Activated T-cell treated with anti-CD3 and anti-CD28 coated beads, Interleukin-2, amount 50 U/mL, for 24 hours (primary cell): ENCODE results near the gene EPHB1.
"Not testable (repeated sequence)": the region's sequence is repeated elsewhere in the genome, so short reads cannot be mapped to it uniquely, and the experiment has no call there.

Experiments used
- DNase-seq: peaks from one replicate; pipeline ENCODE4 v3.0.0-alpha.2; 2020
- H3K27ac Mint-ChIP-seq: 2 replicates; pipeline ENCODE4 v1.8.0; 2020; ENCODE audit warnings: mild to moderate bottlenecking, mixed read lengths
- H3K27me3 Mint-ChIP-seq: 2 replicates; pipeline ENCODE4 v1.8.0; 2020; ENCODE audit warnings: mixed read lengths
- H3K36me3 Mint-ChIP-seq: 2 replicates; pipeline ENCODE4 v1.8.0; 2020; ENCODE audit warnings: low read depth, mixed read lengths
- H3K4me1 Mint-ChIP-seq: 2 replicates; pipeline ENCODE4 v1.8.0; 2020; ENCODE audit warnings: low read depth, mixed read lengths
- H3K4me3 Mint-ChIP-seq: 2 replicates; pipeline ENCODE4 v1.8.0; 2020; ENCODE audit warnings: mild to moderate bottlenecking, moderate library complexity, mixed read lengths
- H3K9me3 Mint-ChIP-seq: 2 replicates; pipeline ENCODE4 v1.8.0; 2020; ENCODE audit warnings: mixed read lengths

Gene EPHB1

DNA sequence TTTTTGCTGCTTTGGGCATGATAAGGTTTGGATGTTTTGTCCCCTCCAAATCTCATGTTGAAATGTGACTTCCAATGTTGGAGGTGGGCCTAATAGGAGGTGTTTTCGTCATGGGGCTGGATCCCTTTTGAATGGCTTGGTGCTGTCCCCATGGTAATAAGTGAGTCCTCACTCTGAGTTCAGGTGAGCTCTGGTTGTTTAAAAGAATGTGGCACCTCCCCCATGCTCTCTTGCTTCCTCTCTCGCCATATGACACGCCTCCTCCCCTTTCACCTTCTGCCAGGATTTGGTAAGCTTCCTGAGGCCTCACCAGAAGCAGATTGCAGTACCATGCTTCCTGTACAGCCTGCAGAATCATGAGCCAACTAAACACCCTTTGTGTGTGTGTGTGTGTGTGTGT is 255.5 kb downstream of the EPHB1 start:
- DNase-seq: no peak
- H3K27ac Mint-ChIP-seq: no peak overlapping the region
- H3K4me1 Mint-ChIP-seq: no peaks in the 10 kb centered on the region
- H3K9me3 Mint-ChIP-seq: no peaks in the 10 kb centered on the region
- no peaks in the 10 kb centered on the region for H3K27me3 Mint-ChIP-seq
- H3K36me3 Mint-ChIP-seq: no peaks in the 10 kb centered on the region
- no peak overlapping the region for H3K4me3 Mint-ChIP-seq

DNA sequence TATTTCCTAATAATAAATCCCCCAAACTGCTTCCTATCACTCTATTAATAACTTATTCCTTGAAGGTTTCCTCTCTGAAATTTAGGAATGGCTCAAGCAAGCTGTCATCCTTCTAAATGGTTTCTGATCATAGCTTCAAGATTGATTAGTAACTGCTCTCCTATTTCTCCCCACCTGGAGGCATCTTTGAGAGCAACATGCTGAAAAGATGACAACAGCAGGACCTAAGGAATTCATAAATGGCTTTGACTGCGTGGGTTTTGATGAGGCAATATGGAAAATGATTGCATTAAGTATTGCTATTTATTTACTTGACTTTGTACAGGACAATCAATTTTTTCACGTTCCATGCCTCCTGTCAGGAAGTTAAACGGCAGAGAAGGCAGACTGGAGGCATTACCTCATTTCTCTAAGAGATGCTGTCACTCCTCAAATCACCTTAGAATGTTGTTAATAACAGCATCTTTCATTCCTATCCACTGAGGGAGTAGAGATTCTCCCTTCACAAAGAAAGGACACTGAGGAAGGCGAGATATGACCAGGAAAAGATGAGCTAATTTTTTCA is 256.4 kb downstream of the EPHB1 start:
- Mint-ChIP-seq H3K36me3 (no peaks in the 10 kb centered on the region), H3K4me1 (no peaks in the 10 kb centered on the region), H3K27ac (no peak overlapping the region), H3K27me3 (no peaks in the 10 kb centered on the region), H3K4me3 (no peak overlapping the region), H3K9me3 (no peaks in the 10 kb centered on the region)
- no peak for DNase-seq

DNA sequence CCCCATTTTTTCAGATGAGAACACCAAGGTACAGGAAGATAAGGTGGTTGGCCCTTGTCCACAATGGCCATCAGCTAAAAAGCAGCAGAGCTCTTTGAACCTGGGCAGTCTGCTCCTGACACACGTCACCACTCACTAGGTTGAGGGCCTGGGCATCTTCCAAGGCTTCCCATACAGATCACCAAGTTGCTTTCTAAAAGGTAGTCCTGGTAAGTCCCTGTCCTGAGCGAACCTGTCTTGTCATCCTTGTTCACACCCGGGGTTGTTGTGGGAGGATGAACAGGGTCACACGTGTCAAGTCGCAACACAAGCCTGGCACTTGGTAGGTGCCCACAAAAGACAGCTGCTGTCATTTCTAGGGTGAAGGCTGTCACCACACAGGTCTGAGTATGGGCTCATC is 260.4 kb downstream of the EPHB1 start:
- Mint-ChIP-seq H3K9me3 (no peaks in the 10 kb centered on the region), H3K4me1 (no peaks in the 10 kb centered on the region), H3K27ac (no peak overlapping the region), H3K4me3 (no peak overlapping the region), H3K27me3 (no peaks in the 10 kb centered on the region), H3K36me3 (no peaks in the 10 kb centered on the region)
- DNase-seq: no peak

DNA sequence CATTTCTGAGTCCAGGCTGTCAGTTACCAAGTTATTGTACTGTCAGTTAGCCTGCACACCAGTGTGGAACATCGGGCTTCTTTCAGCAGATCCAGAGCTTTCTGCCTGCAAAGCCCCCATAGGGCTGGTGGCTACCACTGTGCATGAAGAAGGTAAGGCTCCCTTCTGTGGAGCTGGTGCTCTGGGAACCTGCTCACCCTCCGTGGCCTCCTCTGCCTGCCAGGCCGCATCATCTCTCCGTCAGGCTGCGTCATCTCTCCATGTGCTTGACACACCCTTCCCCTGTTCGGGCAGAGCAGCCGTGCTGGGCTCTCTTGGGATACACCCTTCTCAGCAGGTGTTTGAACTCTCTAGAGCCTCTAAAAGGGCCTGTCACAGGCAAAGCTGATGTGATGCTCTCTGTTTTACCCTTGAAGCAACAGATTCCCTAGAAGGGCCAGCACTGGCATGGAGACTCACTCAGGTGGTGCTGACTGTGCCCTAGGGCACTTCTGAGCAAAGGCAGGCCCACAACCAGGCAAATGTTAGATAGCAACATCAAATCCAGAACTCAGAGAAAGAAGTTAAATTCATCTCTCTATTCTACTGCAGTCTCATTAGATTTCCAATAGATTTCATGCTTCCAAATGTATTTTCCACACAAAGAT is 261.1 kb downstream of the EPHB1 start:
- Mint-ChIP-seq H3K27ac (no peak overlapping the region), H3K4me1 (no peaks in the 10 kb centered on the region), H3K4me3 (no peak overlapping the region), H3K9me3 (no peaks in the 10 kb centered on the region), H3K36me3 (no peaks in the 10 kb centered on the region), H3K27me3 (no peaks in the 10 kb centered on the region)
- DNase-seq: no peak

DNA sequence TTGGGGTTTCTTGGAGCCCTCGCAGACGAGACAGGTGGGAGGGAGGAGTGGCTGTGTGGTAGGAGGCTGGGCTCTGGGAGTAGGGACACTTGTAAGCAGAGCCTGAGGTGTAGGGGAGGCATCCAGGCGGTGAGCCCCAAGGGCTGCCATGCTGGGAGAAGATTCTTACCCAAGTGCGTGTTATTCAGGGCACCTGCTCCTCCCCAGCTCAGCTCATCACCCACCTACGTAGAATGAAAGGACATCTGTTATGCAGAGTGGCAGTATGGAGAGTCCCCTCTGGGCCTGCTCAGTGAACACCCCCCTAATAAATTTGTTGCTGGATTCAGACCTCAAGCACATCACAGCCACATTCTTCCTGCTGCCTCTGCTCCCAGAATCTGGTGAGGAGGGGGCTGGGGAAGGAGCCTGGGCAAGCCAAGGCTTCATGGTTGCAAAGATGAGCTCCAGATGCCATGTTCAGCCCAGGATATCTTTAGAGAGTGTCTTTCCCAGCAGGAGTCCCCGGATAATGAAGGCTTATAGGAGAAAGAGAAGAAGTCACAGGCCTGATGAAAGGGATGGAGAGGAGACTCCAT is 261.8 kb downstream of the EPHB1 start:
- Mint-ChIP-seq H3K36me3 (no peaks in the 10 kb centered on the region), H3K27ac (no peak overlapping the region), H3K27me3 (no peaks in the 10 kb centered on the region), H3K4me3 (no peak overlapping the region), H3K9me3 (no peaks in the 10 kb centered on the region), H3K4me1 (no peaks in the 10 kb centered on the region)
- no peak for DNase-seq

- DNase-seq: no peak
- H3K27me3 Mint-ChIP-seq: no peaks in the 10 kb centered on the region
- no peak overlapping the region for H3K4me3 Mint-ChIP-seq
- H3K36me3 Mint-ChIP-seq: no peaks in the 10 kb centered on the region
- H3K9me3 Mint-ChIP-seq: peaks cover 3% of the 10 kb centered on the region
- H3K27ac Mint-ChIP-seq: no peak overlapping the region
- H3K4me1 Mint-ChIP-seq: no peaks in the 10 kb centered on the region
Observed at GRCh38 chr3:135057996-135058395, 262.9 kb downstream of the EPHB1 start.

DNA sequence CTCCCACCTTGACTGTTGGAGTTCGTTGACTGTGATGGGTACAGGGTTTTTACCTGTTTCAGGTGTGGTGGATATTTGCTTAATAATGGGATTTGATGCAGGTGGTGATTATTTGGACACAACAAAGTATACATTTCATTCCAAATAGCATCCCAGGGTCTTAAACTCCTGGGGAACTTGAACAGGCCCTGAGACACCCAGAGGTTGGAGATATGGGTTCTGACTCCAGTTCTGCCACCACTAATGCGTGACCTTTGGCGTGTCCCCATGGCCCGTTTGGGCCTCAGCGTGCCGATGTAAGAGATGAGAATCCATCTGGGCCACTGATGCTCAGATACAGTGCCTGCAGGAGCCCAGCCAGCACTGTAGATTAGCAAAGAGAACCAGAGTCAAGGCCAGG is 264.5 kb downstream of the EPHB1 start:
- no peaks in the 10 kb centered on the region for H3K27me3 Mint-ChIP-seq
- H3K27ac Mint-ChIP-seq: no peak overlapping the region
- H3K4me1 Mint-ChIP-seq: no peaks in the 10 kb centered on the region
- DNase-seq: no peak
- H3K4me3 Mint-ChIP-seq: no peak overlapping the region
- H3K36me3 Mint-ChIP-seq: no peaks in the 10 kb centered on the region
- H3K9me3 Mint-ChIP-seq: peaks cover 6% of the 10 kb centered on the region

DNA sequence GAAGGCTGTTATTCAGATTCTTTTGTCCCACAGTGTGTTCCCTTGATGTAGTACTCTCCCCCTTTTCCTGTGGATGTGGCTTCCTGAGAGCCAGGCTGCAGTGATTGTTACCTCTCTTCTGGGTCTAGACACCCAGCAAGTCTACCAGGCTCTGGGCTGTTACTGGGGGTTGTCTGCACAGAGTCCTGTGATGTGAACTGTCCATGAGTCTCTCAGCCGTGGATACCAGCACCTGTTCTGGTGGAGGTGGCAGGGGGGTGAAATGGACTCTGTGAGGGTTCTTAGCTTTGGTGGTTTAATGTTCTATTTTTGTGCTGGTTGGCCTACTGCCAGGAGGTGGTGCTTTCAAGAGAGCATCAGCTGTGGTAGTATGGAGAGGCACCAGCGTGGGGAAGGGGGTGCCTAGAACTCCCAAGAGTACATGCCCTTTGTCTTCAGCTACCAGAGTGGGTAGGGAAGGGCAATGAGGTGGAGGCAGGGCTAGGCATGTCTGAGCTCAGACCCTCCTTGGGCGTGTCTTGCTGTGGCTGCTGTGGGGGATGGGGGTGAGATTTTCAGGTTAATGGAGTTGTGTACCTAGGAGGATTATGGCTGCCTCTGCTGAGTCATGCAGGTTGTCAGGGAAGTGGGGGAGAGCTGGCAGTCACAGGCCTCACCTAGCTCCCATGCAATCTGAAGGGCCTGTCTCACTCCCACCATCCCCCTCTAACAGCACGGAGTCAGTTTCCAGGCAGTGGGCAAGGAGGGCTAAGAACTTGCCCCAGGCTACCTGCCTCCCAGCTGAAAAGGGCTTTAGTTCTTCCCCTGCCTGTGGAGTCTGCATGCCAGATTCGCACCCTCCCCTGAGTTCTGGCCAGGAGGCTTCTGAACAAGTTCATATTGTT is 272.0 kb downstream of the EPHB1 start:
- not testable (repeated sequence) for H3K9me3 Mint-ChIP-seq, DNase-seq, H3K4me1 Mint-ChIP-seq, H3K27ac Mint-ChIP-seq, H3K36me3 Mint-ChIP-seq, H3K4me3 Mint-ChIP-seq, H3K27me3 Mint-ChIP-seq

GRCh38 chr3:135068011-135068410 is 273.0 kb downstream of the EPHB1 start:
- H3K27ac Mint-ChIP-seq: no peak overlapping the region
- H3K36me3 Mint-ChIP-seq: no peaks in the 10 kb centered on the region
- no peak for DNase-seq
- no peak overlapping the region for H3K4me3 Mint-ChIP-seq
- H3K9me3 Mint-ChIP-seq: peaks cover 8% of the 10 kb centered on the region
- H3K4me1 Mint-ChIP-seq: no peaks in the 10 kb centered on the region
- H3K27me3 Mint-ChIP-seq: peaks cover 8% of the 10 kb centered on the region

- H3K27me3 Mint-ChIP-seq: peaks cover 8% of the 10 kb centered on the region
- no peak overlapping the region for H3K4me3 Mint-ChIP-seq
- H3K4me1 Mint-ChIP-seq: no peaks in the 10 kb centered on the region
- no peak overlapping the region for H3K27ac Mint-ChIP-seq
- no peak for DNase-seq
- H3K36me3 Mint-ChIP-seq: no peaks in the 10 kb centered on the region
- peaks cover 5% of the 10 kb centered on the region for H3K9me3 Mint-ChIP-seq
Observed at GRCh38 chr3:135069406-135069805, 274.3 kb downstream of the EPHB1 start.

GRCh38 chr3:135071483-135071882 is 276.4 kb downstream of the EPHB1 start:
- Mint-ChIP-seq H3K4me1 (no peaks in the 10 kb centered on the region), H3K27ac (no peak overlapping the region)
- DNase-seq: no peak

DNA sequence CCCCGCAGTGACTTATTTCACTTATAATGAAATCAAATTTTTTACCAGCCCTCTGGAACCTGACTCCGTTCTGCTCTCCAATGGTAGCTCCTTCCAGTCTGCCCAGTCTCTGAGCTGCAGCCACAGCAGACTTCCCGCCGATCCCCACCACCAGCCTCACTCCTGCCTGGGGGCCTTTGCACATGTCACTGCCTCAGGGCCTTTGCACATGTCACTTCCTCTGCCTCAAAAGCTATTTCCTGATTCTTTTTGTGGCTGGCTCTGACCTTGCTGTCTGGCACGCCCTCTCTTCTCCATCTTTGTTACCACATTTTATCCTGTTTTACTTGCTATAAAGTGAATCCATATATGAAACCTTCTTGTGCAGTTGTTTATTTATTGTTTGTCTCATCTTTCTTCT is 277.4 kb downstream of the EPHB1 start:
- Mint-ChIP-seq H3K9me3 (peaks cover 5% of the 10 kb centered on the region), H3K36me3 (no peaks in the 10 kb centered on the region), H3K27ac (no peak overlapping the region), H3K27me3 (peaks cover 8% of the 10 kb centered on the region), H3K4me1 (no peaks in the 10 kb centered on the region), H3K4me3 (no peak overlapping the region)
- DNase-seq: no peak

More at GRCh38 chr3:135071483-135071882, 276.4 kb downstream of the EPHB1 start:
- H3K36me3 Mint-ChIP-seq: no peaks in the 10 kb centered on the region
- peaks cover 5% of the 10 kb centered on the region for H3K9me3 Mint-ChIP-seq
- peaks cover 8% of the 10 kb centered on the region for H3K27me3 Mint-ChIP-seq
- no peak overlapping the region for H3K4me3 Mint-ChIP-seq

DNA sequence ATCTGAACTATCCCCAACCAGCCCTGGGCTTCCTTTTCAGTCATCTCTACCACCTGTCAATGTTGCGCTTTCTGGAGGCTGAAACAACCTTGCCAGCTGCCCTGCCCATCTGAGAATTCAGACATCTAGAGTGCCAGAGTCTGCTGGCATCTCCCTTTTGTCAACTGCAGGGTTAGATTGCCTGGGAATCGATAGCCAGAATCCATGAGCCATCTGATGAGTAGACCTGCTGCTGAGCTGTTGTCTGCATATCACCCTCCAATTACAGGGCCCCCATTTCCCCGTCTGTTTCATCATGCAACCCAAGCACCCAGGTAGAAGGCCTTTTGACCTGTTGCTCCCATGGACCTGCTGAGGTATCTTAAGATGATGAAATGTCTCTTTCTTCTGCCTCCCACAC is 280.1 kb downstream of the EPHB1 start:
- DNase-seq: no peak
- no peaks in the 10 kb centered on the region for H3K4me1 Mint-ChIP-seq
- no peaks in the 10 kb centered on the region for H3K27me3 Mint-ChIP-seq
- peaks cover 5% of the 10 kb centered on the region for H3K9me3 Mint-ChIP-seq
- H3K36me3 Mint-ChIP-seq: no peaks in the 10 kb centered on the region
- H3K4me3 Mint-ChIP-seq: no peak overlapping the region
- H3K27ac Mint-ChIP-seq: no peak overlapping the region

DNA sequence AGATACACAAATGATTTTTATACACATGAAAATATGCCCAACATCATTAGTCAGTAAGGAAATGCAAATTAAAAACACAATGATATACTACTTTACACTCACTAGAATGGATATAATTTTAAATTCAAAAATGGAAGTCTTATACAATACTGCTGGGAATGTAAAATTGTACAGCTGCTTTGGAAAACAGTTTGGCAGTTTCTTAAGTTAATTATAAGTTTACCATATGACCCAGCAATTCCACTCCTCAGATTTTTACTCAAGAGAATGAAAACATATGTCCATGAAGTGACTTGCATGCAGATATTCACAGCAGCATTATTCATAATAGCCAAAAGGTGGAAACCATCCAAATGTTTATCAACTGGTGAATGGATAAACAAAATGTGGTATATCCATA is 281.3 kb downstream of the EPHB1 start:
- no peak for DNase-seq
- Mint-ChIP-seq H3K4me1 (no peaks in the 10 kb centered on the region), H3K27me3 (peaks cover 3% of the 10 kb centered on the region), H3K9me3 (peaks cover 5% of the 10 kb centered on the region), H3K27ac (no peak overlapping the region), H3K36me3 (no peaks in the 10 kb centered on the region), H3K4me3 (no peak overlapping the region)

- H3K27me3 Mint-ChIP-seq: peaks cover 3% of the 10 kb centered on the region
- no peak overlapping the region for H3K4me3 Mint-ChIP-seq
- H3K4me1 Mint-ChIP-seq: no peaks in the 10 kb centered on the region
- no peaks in the 10 kb centered on the region for H3K36me3 Mint-ChIP-seq
- no peak overlapping the region for H3K27ac Mint-ChIP-seq
- DNase-seq: no peak
- H3K9me3 Mint-ChIP-seq: peaks cover 5% of the 10 kb centered on the region
Observed at GRCh38 chr3:135077186-135077585, 282.1 kb downstream of the EPHB1 start.
